ENCODE data around the gene ZRANB3. TPM values are rescaled to one million over a fixed set of nuclear protein-coding genes. Genes with fewer than 3 reads are reported as not detected.
A peak's percentile ranks its signal among the peaks of the same experiment; 100 is the strongest.
"Not testable (repeated sequence)": the region's sequence is repeated elsewhere in the genome, so short reads cannot be mapped to it uniquely, and the experiment has no call there.

The ZRANB3 gene
- total and polyA plus RNA-seq, 2 of the 13 experiments (the other 11 are each of a cell fraction or from before 2014, with no cell fraction given) = 5.8 to 25.2 TPM

DNA sequence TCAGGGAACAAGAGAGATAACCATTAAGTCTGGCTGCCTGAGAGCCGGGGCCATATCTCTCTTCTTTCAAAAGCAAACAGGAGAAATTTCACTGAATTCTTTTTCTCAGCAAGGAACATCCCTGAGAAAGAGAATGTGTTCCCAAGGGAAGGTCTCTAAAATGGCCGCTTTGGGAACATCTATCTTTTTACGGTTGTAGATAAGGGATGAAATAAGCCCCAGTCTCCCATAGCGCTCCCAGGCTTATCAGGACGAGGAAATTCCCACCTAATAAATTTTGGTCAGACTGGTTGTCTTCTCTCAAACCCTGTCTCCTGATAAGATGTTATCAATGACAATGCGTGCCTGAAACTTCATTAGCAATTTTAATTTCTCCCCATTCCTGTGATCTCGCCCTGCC is 32.4 kb downstream of the ZRANB3 start:
- H3K27ac ChIP-seq (ENCODE audit: extremely low read length, insufficient read depth, low read length); H3K27me3 ChIP-seq (ENCODE audit: control insufficient read depth in 1 of 2, insufficient read depth in 2 of 2, low read length in 2 of 2); CTCF ChIA-PET (ENCODE audit: low intra/inter-chr PET ratio, low total read pairs); intact Hi-C loops (cut with micrococcal nuclease; ENCODE audit: unreplicated experiment); H2AFZ ChIP-seq (ENCODE audit: low read length); H4K20me1 ChIP-seq (ENCODE audit: insufficient read depth, low read length); H3K36me3 ChIP-seq (replicated peaks in 1 of 2; ENCODE audit: control insufficient read depth in 1 of 2, insufficient read depth in 2 of 2, low read length in 2 of 2); POLR2A ChIA-PET; in situ Hi-C loops (cut with HindIII; ENCODE audit: extremely low pct_ligation_motif_present, low pct_unique_long_range_greater_than_20kb); DNase-seq (ENCODE audit: low spot score); H3K4me2 ChIP-seq (ENCODE audit: low read depth, low read length); H3K4me1 ChIP-seq (ENCODE audit: insufficient read depth, low read length); H3K4me3 ChIP-seq (replicated peaks in 1 of 3; ENCODE audit: insufficient read depth in 1 of 3, low read depth in 2 of 3, low read length in 3 of 3); FAIRE-seq; H3K79me2 ChIP-seq (ENCODE audit: insufficient read depth, low read length); BruUV-seq (replicated peaks); H3K9ac ChIP-seq (ENCODE audit: insufficient read depth, low read depth, low read length); ATAC-seq: not testable (repeated sequence)
- peaks cover 10% of the 10 kb centered on the region; the same call in 1 of the 2 replicates for H3K9me3 ChIP-seq (ENCODE audit: low read length)
- TF ChIP-seq, protein P1, sequence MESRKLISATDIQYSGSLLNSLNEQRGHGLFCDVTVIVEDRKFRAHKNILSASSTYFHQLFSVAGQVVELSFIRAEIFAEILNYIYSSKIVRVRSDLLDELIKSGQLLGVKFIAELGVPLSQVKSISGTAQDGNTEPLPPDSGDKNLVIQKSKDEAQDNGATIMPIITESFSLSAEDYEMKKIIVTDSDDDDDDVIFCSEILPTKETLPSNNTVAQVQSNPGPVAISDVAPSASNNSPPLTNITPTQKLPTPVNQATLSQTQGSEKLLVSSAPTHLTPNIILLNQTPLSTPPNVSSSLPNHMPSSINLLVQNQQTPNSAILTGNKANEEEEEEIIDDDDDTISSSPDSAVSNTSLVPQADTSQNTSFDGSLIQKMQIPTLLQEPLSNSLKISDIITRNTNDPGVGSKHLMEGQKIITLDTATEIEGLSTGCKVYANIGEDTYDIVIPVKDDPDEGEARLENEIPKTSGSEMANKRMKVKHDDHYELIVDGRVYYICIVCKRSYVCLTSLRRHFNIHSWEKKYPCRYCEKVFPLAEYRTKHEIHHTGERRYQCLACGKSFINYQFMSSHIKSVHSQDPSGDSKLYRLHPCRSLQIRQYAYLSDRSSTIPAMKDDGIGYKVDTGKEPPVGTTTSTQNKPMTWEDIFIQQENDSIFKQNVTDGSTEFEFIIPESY (CRISPR knock-in tag; IDR thresholded peaks at IDR 0.05) = peak; percentile 58; the same call in 1 of the 2 replicates
- TF ChIP-seq, protein P2, sequence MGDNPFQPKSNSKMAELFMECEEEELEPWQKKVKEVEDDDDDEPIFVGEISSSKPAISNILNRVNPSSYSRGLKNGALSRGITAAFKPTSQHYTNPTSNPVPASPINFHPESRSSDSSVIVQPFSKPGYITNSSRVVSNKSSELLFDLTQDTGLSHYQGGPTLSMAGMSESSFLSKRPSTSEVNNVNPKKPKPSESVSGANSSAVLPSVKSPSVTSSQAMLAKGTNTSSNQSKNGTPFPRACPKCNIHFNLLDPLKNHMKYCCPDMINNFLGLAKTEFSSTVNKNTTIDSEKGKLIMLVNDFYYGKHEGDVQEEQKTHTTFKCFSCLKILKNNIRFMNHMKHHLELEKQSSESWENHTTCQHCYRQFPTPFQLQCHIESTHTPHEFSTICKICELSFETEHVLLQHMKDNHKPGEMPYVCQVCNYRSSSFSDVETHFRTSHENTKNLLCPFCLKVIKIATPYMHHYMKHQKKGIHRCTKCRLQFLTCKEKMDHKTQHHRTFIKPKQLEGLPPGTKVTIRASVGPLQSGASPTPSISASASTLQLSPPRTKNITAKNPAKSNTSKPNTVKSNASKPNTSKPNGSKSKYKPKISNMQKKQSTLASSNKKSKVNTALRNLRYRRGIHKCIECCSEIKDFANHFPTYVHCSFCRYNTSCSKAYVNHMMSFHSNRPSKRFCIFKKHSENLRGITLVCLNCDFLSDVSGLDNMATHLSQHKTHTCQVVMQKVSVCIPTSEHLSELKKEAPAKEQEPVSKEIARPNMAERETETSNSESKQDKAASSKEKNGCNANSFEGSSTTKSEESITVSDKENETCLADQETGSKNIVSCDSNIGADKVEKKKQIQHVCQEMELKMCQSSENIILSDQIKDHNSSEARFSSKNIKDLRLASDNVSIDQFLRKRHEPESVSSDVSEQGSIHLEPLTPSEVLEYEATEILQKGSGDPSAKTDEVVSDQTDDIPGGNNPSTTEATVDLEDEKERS (CRISPR knock-in tag; IDR thresholded peaks at IDR 0.05) = peak; percentile 43; the same call in 1 of the 2 replicates
- TF ChIP-seq, protein P3, sequence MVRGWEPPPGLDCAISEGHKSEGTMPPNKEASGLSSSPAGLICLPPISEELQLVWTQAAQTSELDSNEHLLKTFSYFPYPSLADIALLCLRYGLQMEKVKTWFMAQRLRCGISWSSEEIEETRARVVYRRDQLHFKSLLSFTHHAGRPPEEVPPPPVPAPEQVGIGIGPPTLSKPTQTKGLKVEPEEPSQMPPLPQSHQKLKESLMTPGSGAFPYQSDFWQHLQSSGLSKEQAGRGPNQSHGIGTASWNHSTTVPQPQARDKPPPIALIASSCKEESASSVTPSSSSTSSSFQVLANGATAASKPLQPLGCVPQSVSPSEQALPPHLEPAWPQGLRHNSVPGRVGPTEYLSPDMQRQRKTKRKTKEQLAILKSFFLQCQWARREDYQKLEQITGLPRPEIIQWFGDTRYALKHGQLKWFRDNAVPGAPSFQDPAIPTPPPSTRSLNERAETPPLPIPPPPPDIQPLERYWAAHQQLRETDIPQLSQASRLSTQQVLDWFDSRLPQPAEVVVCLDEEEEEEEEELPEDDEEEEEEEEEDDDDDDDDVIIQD (CRISPR knock-in tag; IDR thresholded peaks at IDR 0.05; ENCODE audit: low read depth) = peak; percentile 26; the same call in 1 of the 2 replicates
- WGBS (ENCODE audit: low lambda C conversion rate) = 97% methylated on average over 7 of the region's 7 CpGs

Data from HepG2 (cell line).